GM21381 (cell line): Measurements from ENCODE around the gene RBPJ.
"Not testable (repeated sequence)": the region's sequence is repeated elsewhere in the genome, so short reads cannot be mapped to it uniquely, and the experiment has no call there.

Source experiments
- ATAC-seq: cut with Tn5 transposase; IDR thresholded peaks from one replicate; pipeline ENCODE4 v1.9.1; 2021; ENCODE audit warnings: mild to moderate bottlenecking, moderate library complexity; ENCODE audit not compliant: unreplicated experiment

The RBPJ gene

DNA sequence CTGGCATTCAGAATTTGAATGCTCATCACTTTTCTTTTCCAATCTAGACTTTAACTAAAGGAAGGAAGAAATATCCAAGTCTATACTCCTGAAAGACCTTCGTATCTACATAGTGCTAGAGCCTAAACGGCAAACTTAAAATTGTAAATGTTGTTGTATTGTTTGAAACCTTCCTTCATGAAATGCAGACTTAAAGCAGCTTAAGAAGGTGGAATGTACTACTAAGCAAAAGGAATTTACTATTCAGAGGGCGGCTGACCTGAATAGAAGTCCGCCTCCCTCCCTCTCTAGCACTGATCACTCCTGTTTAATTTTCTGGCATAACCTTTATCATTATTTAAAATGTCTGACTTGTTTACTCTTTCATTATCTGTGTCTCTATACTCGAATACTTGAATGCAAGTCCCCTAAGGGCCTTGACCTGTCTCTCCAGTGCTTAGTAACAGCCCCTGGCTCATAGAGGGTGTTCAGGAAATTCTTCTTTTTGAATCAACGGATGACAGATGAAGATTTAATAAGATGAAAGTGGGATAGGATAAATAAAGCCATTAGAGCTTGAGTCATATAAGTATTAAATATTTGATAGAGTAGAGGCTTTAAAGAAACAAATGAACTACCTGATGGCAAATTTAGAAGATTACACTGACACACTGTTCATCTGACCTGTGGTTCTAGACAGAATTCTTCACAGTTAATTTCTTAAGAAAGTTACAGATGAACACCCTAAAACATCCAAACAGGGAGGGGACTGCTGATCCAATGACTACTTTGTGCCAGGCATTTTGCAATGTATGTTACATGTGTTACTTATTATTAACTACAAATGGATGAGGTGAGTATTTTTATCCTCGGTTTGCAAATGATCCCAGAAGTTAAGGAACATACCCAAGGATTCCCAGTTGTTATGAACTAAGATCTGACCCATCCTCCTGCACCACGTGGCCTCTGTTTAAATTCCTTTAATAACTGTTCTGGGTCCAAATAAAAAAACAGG is 20.2 kb upstream of the RBPJ start:
- no peak for ATAC-seq

DNA sequence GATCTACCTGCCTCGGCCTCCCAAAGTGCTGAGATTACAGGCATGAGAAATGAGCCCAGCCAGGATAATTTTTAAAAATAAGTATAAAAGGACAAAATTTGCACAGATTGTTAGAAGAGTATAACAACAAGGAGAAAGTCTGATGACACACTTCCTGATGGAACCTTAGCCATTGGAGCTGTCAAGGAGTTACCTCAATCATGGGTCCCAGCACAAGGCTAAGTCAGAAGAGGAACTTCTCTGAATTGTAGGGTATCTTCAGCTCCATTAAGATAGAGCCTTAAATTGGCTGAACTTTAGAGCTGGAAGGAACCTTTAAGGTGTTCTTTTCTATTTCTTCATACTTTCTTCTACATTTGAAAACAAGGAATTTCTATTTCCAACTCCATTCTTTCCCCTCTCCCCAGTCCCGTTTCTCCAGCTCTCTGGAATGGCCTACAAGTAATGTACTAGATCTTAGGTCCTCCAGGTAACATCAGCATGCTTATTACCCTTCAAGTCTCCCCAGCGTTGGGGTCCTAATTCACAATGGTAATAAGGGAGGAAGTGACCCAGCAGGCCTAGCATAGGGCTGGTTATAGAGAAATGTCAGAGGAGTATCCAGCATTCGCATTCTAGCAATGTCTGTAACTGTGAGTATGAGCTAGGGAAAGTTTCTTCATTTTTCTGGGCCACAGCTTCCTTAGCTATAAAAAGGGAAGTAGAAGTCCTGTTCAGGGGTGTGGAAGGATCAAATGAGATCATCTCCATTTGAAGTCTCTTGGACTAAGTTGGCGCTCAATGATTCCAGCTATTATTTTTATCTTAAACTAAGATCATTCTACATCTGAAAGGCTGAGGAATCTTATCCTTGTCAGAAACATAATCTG is 18.5 kb upstream of the RBPJ start:
- no peak for ATAC-seq

DNA sequence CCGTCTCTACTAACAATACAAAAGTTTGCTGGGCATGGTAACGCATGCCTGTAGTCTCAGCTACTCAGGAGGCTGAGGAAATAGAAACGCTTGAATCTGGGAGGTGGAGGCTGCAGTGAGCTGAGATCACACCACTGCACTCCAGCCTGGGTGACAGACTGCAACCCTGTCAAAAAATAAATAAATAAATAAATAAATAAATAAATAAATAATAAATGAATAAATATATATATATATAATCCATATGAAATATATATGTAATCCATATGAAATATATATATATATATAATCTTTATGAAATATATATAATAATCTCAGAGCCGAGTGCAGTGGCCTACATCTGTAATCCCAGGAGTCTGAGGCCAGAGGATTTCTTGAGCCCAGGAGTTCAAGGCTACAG is 17.8 kb upstream of the RBPJ start:
- ATAC-seq = no peak

DNA sequence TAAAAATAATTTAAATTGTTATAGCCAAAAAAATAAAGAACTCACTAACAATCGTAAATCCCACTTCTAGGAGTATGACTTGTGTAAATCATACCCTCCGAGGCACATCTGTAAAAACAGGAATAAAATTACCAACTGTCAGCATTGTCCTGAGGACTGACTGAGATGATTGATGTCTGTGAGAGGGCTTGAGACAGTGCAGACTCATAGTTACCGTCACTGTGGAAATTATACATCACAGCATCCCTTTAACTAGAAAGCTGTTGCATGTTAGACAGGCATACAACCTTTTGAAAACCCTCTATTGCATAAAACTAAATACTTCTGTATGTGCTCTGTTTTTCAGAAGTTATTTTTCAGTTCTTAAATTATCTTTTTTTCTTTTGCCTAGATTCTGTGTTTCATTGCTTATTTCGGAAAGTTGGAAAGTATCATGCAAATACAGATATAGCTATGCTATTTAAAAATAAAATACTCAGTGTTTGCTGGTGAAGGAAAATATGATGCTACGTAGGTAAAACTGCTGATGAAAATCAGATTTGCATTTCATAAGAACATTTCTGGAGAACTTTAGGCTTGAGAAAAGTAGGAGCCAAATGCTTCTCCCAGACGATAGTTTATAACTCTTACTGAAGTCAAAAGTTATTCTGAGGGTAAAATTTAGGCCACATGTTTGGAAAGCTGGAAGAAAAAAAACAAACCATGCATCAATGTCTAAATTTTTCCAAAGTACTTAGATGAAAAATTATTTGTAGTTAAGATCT is 13.6 kb upstream of the RBPJ start:
- ATAC-seq = no peak

DNA sequence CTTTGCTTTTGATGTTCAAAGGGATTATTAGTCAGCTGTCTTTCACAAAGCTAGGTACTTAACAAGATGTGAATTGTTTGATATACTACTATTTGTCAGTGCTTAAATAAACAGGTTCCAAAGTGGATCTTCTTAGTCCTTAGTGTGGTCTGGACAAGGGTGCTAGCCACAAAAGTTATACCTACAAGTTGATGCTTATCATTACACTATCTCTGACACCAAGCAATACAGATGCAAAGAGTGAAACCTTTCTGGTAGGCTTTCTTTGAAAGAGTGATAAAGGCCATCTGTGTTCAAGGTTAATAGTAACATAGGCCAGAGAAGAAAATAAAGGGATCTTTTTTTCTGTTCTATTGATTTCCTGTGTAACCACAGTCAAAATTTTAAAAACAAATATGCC is 12.2 kb upstream of the RBPJ start:
- ATAC-seq = no peak

DNA sequence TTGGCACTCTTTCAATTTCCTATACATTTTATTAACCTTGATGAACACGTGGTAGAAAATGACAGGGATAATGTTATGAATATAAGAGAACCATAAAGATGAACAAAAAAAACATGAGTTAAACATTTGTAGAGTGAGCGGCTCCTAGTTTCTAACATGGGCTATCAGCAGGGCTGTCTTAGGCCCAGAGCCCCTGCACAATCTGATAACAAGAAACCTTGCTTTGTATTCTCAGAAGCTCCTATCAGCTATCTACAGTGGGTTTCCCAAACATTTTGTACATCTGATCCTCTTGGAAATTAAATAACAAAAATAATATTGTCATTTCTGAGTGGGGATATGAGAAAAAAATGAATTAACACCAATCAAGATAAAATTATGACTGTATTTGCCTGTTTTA is 10.6 kb upstream of the RBPJ start:
- ATAC-seq = no peak

DNA sequence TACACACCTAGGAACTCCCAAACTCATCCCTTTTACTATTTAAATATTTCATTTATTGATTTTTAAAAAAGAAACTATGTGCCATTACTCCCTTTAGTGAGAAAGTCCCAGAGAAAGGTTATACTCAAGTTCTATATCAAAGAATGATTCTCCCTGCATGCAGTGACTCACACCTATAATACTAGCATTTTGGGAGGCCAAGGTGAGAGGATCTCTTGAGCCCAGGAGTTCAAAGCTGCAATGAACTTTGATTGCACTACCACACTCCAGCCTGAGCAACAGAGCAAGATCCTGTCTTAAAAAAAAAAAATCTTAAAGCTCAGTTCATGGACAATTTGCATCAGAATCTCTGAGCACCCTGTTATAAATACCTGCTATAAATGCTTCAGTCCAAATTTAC is 9.2 kb upstream of the RBPJ start:
- no peak for ATAC-seq

DNA sequence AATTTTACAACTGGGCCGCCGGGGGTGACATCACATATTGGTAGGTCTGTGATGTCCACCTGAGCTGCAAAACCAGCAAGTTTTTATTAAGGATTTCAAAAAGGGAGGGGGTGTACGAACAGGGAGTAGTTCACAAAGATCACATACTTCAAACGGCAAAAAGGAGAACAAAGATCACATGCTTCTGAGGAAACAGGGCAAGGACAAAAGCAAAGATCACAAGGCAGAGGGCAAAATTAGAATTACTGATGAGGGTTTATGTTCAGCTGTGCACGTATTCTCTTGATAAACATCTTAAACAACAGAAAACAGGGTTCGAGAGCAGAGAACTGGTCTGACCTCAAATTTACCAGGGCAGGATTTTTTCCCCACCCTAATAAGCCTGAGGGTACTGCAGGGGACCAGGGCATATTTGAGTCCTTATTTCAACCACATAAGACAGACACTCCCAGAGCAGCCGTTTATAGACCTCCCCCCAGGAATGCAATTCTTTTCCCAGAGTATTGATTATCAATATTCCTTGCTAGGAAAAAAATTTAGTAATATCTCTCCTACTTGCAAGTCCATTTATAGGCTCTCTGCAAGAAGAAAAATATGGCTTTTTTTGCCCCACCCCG is 5.4 kb upstream of the RBPJ start:
- ATAC-seq = not testable (repeated sequence)

DNA sequence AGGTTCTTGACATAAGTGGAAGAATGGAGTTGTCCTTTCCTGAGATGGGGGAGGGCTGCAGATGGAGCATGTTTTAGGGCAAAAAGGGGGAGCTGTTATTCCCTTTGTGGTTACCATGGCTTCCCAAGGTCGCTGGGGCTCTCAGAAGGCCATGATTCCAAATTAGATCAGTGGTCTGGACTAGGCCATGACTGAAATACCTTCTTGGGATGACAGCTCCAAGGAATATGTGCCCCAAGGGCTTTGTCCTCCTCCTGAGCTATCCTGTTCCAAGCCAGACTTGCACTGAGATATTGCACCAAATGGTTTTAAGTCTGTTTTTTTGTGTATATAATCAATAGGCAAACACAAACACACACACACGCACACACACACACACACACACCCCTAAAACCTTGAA is 3.0 kb upstream of the RBPJ start:
- no peak for ATAC-seq

DNA sequence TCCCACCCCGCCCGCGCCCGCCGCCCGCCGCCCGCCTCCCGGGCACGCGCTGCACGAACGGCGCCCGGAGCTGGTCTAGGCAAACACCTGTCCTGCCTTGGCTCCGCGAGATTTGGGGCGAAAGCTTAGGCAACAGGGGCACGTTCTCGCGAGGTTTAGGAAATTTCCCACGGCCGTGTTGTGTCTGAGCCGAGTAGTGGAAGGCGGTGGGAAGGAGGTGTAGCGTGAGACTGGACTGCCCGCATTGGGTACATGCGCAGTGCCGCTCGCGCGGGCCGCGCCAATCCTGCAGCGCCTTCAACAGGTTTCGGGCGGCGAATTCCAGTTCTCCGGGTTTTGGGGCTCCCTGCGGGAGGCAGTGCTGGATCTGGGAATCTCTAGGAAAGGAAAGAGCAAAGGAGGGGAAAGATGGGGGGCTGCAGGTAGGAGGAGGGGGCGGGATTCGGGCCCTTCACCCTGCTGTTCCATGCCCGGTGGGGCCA is 1.3 kb upstream of the RBPJ start:
- peak; percentile 63 for ATAC-seq

DNA sequence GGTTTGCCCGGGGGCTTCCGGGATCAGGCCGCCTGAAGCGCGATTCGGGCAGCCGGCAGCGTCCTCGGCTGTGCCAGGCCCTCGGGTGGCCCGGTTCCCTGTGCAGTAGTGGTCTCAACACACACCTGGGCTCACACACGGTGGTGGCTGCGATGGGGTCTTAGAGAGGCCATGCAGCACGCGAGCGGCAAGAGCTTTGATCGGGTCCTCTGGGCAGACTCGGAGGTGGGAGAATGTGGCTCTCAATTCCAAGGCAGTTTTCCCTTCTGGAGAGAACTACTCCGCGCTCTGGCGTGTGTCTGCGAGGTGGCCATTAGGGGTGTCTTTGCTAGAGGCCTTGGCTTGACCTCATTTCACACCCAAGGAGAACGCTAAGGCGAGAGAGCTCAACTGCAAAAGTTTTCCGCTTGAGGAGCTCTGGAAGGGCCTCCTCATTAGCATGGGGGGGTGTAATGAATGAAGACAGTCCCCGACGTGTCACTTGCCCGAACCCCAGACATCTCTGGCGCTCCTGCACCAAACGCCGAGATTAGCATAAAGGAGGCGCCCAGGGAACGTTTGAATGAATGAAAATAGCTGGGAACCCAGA is 771 bp upstream of the RBPJ start:
- peak; percentile 15 for ATAC-seq

DNA sequence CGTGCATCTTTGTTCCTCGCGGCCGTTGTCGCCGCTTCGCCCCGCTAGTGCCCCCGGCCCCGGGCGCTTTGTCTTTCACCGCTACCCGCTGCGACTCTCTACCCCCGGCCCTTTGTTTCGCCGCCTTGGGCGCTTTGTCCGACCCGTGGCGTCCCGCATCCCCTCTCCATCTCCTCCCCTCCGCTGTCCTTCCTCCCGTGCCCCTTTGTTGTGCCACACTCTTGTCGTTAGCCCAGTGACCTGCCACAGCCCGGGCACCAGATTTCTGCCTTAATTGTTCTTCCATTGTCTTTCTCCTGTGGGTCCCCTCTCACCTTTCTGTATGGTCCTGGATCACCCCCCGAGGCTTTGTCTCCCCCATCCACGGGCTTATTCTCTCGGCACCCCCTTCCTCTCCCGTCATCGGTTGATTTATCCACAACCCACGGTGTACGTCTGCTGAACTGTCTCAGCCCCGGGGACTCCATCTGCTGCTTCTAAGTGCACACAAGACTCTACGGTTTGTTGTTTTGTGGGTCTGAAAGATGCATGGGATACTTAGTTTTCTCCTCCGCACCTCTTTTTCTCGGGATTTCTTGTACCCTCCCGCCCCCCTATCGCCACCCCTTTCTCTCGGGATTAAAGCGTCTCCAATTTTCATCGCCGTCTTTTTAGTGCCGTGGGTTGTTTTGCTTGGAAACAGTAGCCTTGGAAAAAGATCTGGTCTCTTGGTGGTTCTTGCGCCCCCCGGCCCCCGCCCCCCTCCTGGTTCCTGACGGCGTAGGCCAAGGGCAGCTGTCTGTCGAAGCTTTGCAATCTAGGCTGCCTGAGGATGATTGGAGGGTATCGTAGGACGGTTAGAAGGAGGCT is 783 bp downstream of the RBPJ start:
- ATAC-seq = no peak

DNA sequence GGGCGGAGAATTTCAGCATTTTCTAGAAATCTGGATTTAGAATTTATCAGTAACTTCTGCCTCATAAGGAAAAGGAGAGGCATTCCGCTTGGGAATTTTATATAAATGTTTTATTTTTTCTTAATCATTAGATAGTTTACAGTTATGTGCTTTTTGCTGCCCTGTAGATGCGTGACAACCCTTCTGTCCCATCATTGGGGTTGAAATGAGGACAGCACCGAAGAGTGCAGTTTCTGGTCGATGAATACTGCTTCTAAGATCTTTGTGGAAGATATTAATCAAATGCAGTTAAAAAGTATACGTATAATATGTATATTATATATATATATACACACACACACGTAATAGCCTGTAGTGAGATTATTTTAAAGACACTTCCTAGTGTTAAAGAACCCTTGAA is 1.5 kb downstream of the RBPJ start:
- ATAC-seq = no peak

DNA sequence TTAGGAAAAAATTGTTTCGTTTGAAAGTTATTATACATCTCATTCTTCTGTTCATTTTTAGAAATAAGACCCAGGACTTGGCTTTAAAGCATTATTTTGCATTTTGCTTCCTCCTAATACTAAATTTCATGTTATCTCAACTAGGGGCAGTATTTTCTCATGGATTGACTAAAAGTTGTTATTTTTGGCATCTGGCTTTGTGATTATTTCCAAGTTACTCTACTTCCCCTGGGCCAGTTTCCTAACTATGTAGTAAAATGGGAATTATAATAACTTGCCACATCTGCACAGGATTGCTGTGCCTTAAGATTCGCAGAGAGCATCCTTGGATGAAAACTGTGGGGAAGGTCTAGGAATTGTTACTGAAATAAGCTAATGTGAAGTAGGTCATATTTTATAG is 3.0 kb downstream of the RBPJ start:
- ATAC-seq = no peak

DNA sequence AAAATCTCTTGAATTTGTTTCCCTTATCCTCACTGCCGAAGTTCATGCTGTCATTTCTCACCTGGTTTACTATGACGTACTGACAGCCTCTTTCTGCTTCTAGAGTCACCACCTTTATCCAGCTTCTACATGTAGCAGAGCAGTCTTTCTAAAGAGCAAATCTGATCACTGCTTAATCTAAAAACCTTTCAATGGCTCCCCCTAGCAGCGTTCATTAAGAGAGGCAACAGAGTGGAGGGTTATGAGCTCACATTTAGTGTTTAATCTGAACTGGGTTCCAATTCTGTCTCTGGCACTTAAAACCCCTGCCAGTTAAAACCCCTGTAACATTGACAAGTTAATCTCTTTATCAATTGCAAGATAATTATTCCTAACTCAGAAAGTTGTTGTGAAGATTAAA is 4.4 kb downstream of the RBPJ start:
- no peak for ATAC-seq

DNA sequence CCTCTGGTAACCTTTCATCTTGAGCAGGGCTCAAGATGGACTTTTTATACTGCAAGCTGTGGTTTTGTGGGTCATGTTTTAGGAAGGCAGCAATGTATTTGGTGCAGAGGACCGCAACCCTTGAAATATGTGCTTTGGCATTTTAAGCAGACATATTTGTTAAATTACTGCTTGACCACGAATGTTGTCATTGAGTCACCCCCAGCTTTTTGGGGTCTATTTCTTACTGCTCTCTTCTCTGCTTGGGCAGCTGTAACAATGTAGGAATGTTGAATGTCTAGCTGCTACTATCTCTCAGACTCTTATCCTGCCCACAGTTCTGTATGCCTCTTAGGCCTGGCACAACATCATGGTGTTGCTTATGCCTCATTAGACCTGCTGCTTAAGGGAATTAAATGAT is 6.0 kb downstream of the RBPJ start:
- ATAC-seq = no peak

DNA sequence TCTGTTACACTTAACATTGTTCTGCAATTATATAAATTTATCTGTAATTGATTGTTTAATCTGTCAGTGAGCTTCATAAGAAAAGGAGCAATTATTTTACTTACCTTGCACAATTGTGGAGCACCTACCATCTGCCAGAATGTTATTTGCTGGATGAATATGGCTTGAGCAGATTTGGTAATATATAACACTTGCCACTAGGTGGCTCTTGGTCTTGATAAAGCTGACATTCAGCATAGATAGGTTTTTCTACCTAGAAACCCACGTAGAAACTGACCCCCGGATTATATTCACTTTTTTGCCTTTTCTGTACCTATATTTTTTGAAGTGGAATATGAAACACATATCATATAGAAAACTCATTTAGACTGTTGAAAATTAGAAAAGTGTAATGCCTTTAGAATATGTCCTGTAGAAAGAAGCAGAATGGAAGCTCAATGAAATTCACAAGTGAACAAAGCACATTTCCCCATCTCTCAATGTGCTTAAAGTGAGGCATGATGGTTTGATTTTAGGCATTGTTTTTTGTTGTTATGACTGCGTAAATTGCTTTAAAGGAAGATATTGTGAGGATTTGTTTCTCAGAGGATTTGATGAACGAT is 9.5 kb downstream of the RBPJ start:
- ATAC-seq = peak; percentile 80

DNA sequence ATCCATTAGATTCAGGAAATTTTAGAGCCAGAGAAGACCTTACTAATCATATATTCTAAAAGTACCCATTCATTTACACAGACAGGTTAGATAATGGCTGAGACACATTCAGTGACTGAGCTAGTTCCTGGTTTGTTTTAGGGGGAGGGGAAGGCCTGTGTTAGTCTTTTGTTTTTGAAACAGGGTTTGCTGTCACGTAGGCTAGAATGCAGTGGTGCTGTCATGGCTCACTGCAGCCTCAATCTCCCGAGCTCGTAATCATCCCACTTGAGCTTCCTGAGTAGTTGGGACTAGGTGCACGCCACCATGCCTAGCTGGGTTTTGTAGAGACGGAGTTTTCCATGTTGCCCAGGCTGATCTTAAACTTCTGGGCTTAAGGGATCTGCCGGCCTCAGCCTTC is 10.1 kb downstream of the RBPJ start:
- ATAC-seq = no peak
